ENCODE results near the gene S1PR3.

Gene S1PR3

GRCh38 chr9:89001917-89002540, 10.8 kb downstream of the S1PR3 start:
- Histone ChIP-seq H2AFZ (ENCODE audit: low read length) (no peak overlapping the region), H3F3A (ENCODE audit: insufficient read depth, low read length) (0 out of 2 replicates have a peak, but pooled peaks cover 3% of the 10 kb centered on the region), H3K4me1 (ENCODE audit: insufficient read depth, low read length, severe bottlenecking) (peaks cover 37% of the 10 kb centered on the region), H3K27me3 (ENCODE audit: insufficient read depth, low read length) (no peaks in the 10 kb centered on the region; the same call in 1 of the 2 replicates), H3K36me3 (ENCODE audit: insufficient read depth, low read length) (no peaks in the 10 kb centered on the region; the same call in 1 of the 2 replicates), H3K4me3 (ENCODE audit: low read depth, low read length, poor library complexity, severe bottlenecking) (no peak overlapping the region), H3K27ac (ENCODE audit: low read depth, low read length, poor library complexity, severe bottlenecking) (no peak overlapping the region), H4K20me1 (ENCODE audit: insufficient read depth, low read length) (no peaks in the 10 kb centered on the region), H3K4me2 (ENCODE audit: low read length) (no peak overlapping the region), H3K9me2 (ENCODE audit: low read depth, low read length) (no peaks in the 10 kb centered on the region), H3K79me2 (ENCODE audit: insufficient read depth, low read length) (no peaks in the 10 kb centered on the region), H3K9me3 (ENCODE audit: low read length) (no peaks in the 10 kb centered on the region), H3K9ac (ENCODE audit: low read length) (no peak overlapping the region)
- TF ChIP-seq CTCF (IDR thresholded peaks at IDR 0.05; ENCODE audit: low read length): no peak
- no peak for TF ChIP-seq EZH2 (IDR thresholded peaks at IDR 0.05; ENCODE audit: borderline replicate concordance, low read length)

- no peak overlapping the region for H3K4me3 ChIP-seq (ENCODE audit: low read depth, low read length, poor library complexity, severe bottlenecking)
- H3K79me2 ChIP-seq (ENCODE audit: insufficient read depth, low read length): no peaks in the 10 kb centered on the region
- no peak overlapping the region for H3K27ac ChIP-seq (ENCODE audit: low read depth, low read length, poor library complexity, severe bottlenecking)
- H3K4me1 ChIP-seq (ENCODE audit: insufficient read depth, low read length, severe bottlenecking): peaks cover 27% of the 10 kb centered on the region
- H3K36me3 ChIP-seq (ENCODE audit: insufficient read depth, low read length): no peaks in the 10 kb centered on the region; the same call in 1 of the 2 replicates
- no peaks in the 10 kb centered on the region for H3K9me2 ChIP-seq (ENCODE audit: low read depth, low read length)
- TF ChIP-seq EZH2 (IDR thresholded peaks at IDR 0.05; ENCODE audit: borderline replicate concordance, low read length) (no peak), CTCF (IDR thresholded peaks at IDR 0.05; ENCODE audit: low read length) (no peak)
- no peak overlapping the region for H2AFZ ChIP-seq (ENCODE audit: low read length)
- no peaks in the 10 kb centered on the region for H4K20me1 ChIP-seq (ENCODE audit: insufficient read depth, low read length)
- no peak overlapping the region for H3K9ac ChIP-seq (ENCODE audit: low read length)
- no peak overlapping the region for H3K4me2 ChIP-seq (ENCODE audit: low read length)
- H3F3A ChIP-seq (ENCODE audit: insufficient read depth, low read length): 0 out of 2 replicates have a peak, but pooled peaks cover 3% of the 10 kb centered on the region
- H3K9me3 ChIP-seq (ENCODE audit: low read length): no peaks in the 10 kb centered on the region
- no peaks in the 10 kb centered on the region; the same call in 1 of the 2 replicates for H3K27me3 ChIP-seq (ENCODE audit: insufficient read depth, low read length)
Observed at GRCh38 chr9:89002987-89003386, 11.7 kb downstream of the S1PR3 start.

DNA sequence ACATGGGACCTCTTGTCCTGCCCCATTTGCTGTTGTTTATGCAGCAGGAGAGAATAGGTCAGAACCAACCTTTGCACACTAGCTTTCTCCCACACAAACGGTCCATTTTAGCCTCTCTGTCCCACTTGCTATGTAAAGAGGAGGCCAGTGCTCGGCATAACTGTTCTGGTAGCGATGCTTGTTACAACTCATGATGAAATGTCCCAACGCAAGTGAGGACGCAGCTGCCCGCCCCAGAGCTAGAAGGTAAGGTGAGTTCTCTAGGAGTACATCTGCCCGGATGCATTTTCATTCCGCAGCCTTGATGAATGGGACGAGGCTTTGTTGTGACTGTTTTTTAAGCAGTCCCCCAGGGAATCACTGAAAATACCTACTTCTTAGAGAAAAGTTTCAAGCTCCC, 14.1 kb downstream of the S1PR3 start:
- peaks cover 20% of the 10 kb centered on the region for H3K4me1 ChIP-seq (ENCODE audit: insufficient read depth, low read length, severe bottlenecking)
- H3F3A ChIP-seq (ENCODE audit: insufficient read depth, low read length): no peaks in the 10 kb centered on the region
- no peaks in the 10 kb centered on the region; the same call in 1 of the 2 replicates for H3K36me3 ChIP-seq (ENCODE audit: insufficient read depth, low read length)
- no peak overlapping the region for H3K4me2 ChIP-seq (ENCODE audit: low read length)
- no peak overlapping the region for H2AFZ ChIP-seq (ENCODE audit: low read length)
- H4K20me1 ChIP-seq (ENCODE audit: insufficient read depth, low read length): no peaks in the 10 kb centered on the region
- H3K9me2 ChIP-seq (ENCODE audit: low read depth, low read length): no peaks in the 10 kb centered on the region
- no peaks in the 10 kb centered on the region; the same call in 1 of the 2 replicates for H3K27me3 ChIP-seq (ENCODE audit: insufficient read depth, low read length)
- H3K9me3 ChIP-seq (ENCODE audit: low read length): no peaks in the 10 kb centered on the region
- TF ChIP-seq CTCF (IDR thresholded peaks at IDR 0.05; ENCODE audit: low read length) (no peak), EZH2 (IDR thresholded peaks at IDR 0.05; ENCODE audit: borderline replicate concordance, low read length) (no peak)
- no peak overlapping the region for H3K4me3 ChIP-seq (ENCODE audit: low read depth, low read length, poor library complexity, severe bottlenecking)
- no peak overlapping the region for H3K9ac ChIP-seq (ENCODE audit: low read length)
- no peaks in the 10 kb centered on the region for H3K79me2 ChIP-seq (ENCODE audit: insufficient read depth, low read length)
- no peak overlapping the region for H3K27ac ChIP-seq (ENCODE audit: low read depth, low read length, poor library complexity, severe bottlenecking)

Measured in OCI-LY1 (cell line).